ENCODE measurements around the gene HIVEP3. TPM values are rescaled to one million over a fixed set of nuclear protein-coding genes. Genes with fewer than 3 reads are reported as not detected.
A peak's percentile ranks its signal among the peaks of the same experiment; 100 is the strongest.

HIVEP3 gene
- total and polyA plus RNA-seq, 4 experiments from 2014 or later, result 8.2 to 12.8 (median 10.8) TPM

DNA sequence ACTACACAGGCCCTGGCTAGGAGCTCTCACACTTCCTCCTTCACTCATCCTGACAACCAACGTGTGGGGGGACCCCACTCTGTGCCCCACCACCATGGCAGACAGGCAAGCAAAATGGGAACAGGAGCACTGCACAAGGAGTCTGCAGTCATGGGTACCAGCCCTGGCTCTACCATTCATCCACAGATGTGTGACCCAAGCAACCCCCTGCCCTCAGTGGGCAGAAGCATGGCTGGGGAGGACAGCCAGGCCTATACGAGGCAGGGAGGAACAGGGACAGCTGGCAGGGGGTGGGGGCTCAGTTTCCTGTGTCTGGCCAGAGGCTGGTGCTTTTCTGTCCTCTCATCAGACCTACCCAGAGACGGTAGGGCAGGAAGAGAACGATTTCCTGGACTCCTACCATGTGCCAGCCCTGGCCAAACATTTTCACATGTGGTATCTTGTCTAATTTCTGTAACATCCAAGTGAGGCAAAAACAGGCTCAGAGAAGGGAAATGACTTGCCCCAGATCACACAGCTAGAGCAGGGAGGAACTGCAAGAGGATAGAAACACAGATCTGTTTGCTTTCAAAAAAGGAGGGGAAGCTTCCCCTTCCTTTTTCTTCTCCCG, 178.0 kb downstream of the HIVEP3 start:
- no peaks in the 10 kb centered on the region for H3K27me3 ChIP-seq (ENCODE audit: insufficient read depth, low read length)
- POLR2A ChIA-PET (ENCODE audit: partially characterized antibody), result interaction anchor here (1.0 to 1.1 kb wide), 3 partner anchors 9 to 78 kb away, joined by 3 to 4 read pairs (median 3); no protein-coding TSS in a partner anchor
- Mint-ChIP-seq H3K36me3 (no peaks in the 10 kb centered on the region), H3K4me1 (peaks cover 26 to 69% (median 37%) of the 10 kb centered on the region in 4 donors), H3K4me3 (peak overlapping the region in 3 of 8 donors; percentile 17 to 53 (median 34)), H3K27me3 (no peaks in the 10 kb centered on the region), H3K27ac (peak overlapping the region in 6 of 7 donors; percentile 29 to 87 (median 39)), H3K9me3 (no peaks in the 10 kb centered on the region)
- H3K4me1 ChIP-seq (ENCODE audit: insufficient read depth, low read length), result peaks cover 32% of the 10 kb centered on the region
- no peaks in the 10 kb centered on the region for H3K36me3 ChIP-seq (ENCODE audit: insufficient read depth, low read length)
- H3K4me3 ChIP-seq (ENCODE audit: low read length in 2 of 2), result no peak overlapping the region
- intact Hi-C loops (cut with micrococcal nuclease), result no loop called here
- no peak for DNase-seq
- no peak overlapping the region for H3K27ac ChIP-seq (ENCODE audit: low read depth, low read length)
- CTCF ChIA-PET (ENCODE audit: partially characterized antibody), result no interaction called here
- H3K9me3 ChIP-seq (ENCODE audit: control insufficient read depth in 1 of 2, low read length in 2 of 2), result no peaks in the 10 kb centered on the region

GRCh38 chr1:41740058-41740457, 178.7 kb downstream of the HIVEP3 start:
- Histone ChIP-seq H3K4me1 (ENCODE audit: insufficient read depth, low read length) (peaks cover 32% of the 10 kb centered on the region), H3K4me3 (ENCODE audit: low read length in 2 of 2) (no peak overlapping the region), H3K27me3 (ENCODE audit: insufficient read depth, low read length) (no peaks in the 10 kb centered on the region), H3K27ac (ENCODE audit: low read depth, low read length) (no peak overlapping the region), H3K36me3 (ENCODE audit: insufficient read depth, low read length) (no peaks in the 10 kb centered on the region), H3K9me3 (ENCODE audit: control insufficient read depth in 1 of 2, low read length in 2 of 2) (no peaks in the 10 kb centered on the region)
- peak overlapping the region in 5 of 8 donors; percentile 4 to 87 (median 82) for H3K4me3 Mint-ChIP-seq
- ChIA-PET POLR2A (ENCODE audit: partially characterized antibody) (interaction anchor here (1.0 to 1.1 kb wide), 3 partner anchors 11 to 78 kb away, joined by 3 to 4 read pairs (median 3); no protein-coding TSS in a partner anchor), CTCF (ENCODE audit: partially characterized antibody) (no interaction called here)
- no peaks in the 10 kb centered on the region for H3K27me3 Mint-ChIP-seq
- peak overlapping the region in 2 of 7 donors; percentile 13 to 82 for H3K27ac Mint-ChIP-seq
- DNase-seq, result no peak
- H3K9me3 Mint-ChIP-seq, result no peaks in the 10 kb centered on the region
- peaks cover 28 to 69% (median 37%) of the 10 kb centered on the region in 4 donors for H3K4me1 Mint-ChIP-seq
- intact Hi-C loops (cut with micrococcal nuclease), result no loop called here
- H3K36me3 Mint-ChIP-seq, result no peaks in the 10 kb centered on the region

DNA sequence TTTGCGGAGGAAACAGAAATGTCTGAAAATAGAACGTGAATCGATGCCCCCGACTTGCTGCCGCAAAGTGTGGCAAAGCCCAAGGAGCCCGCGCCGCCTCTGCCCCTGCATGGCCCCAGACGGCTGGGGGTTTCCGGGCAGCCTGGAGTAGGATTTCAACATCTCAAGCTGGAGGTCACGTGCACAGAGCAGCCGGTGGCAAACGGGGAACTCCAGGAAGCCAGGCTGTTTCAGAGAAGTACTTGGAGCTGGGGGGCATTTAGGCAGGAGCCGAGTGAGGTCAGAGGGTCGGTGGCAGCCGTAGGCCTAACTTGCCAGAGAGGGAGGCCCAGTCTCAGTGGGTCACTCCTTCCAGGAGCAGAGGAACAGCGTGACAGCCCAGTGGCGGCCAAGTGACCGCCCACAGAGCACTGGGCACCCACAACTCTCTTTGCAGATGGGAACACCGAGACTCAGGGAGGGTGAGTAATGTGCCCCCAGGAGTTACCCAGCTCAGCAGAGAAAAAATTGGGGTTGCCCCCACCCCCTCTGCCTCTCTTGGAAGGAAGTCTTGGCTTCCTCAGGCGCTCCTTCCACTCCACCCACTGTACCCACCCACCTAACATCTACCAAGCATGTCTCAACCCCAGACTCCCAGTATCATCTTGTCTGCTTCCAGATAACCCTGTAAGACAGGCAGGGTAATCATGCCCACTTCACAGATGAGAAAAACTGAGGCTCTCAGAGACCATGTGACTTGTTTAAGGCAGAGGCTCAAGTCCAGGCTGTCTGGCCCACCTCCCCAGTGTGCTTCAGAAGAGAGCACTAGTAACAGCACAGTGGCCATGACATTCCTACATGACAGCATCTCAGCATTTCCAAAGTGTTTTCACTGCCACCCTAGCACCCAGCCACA, 179.4 kb downstream of the HIVEP3 start:
- H3K36me3 Mint-ChIP-seq, result no peaks in the 10 kb centered on the region

GRCh38 chr1:41738475-41738874, 180.2 kb downstream of the HIVEP3 start:
- intact Hi-C loops (cut with micrococcal nuclease), result no loop called here

More for the DNA sequence above, 179.4 kb downstream of the HIVEP3 start:
- Histone ChIP-seq H3K27me3 (ENCODE audit: insufficient read depth, low read length) (no peaks in the 10 kb centered on the region), H3K9me3 (ENCODE audit: control insufficient read depth in 1 of 2, low read length in 2 of 2) (no peaks in the 10 kb centered on the region), H3K27ac (ENCODE audit: low read depth, low read length) (peak overlapping the region; percentile 20), H3K4me1 (ENCODE audit: insufficient read depth, low read length) (peaks cover 32% of the 10 kb centered on the region), H3K36me3 (ENCODE audit: insufficient read depth, low read length) (no peaks in the 10 kb centered on the region), H3K4me3 (ENCODE audit: low read length in 2 of 2) (peak overlapping the region in 1 of 2 donors; percentile 34)
- POLR2A ChIA-PET (ENCODE audit: partially characterized antibody), result interaction anchor here (0.5 to 1.3 kb wide), 4 partner anchors 12 to 152 kb away, joined by 3 read pairs; no protein-coding TSS in a partner anchor
- DNase-seq, result peak; percentile 51 to 89 (median 56)
- intact Hi-C loops (cut with micrococcal nuclease), result no loop called here
- Mint-ChIP-seq H3K4me1 (peaks cover 26 to 72% (median 36%) of the 10 kb centered on the region in 4 donors), H3K27ac (peak overlapping the region; percentile 46 to 91 (median 81)), H3K27me3 (no peaks in the 10 kb centered on the region), H3K4me3 (peak overlapping the region; percentile 37 to 87 (median 80)), H3K9me3 (no peaks in the 10 kb centered on the region)
- CTCF ChIA-PET (ENCODE audit: partially characterized antibody), result interaction anchor here (1.0 kb wide), 1 partner anchor 16 kb away, joined by 3 read pairs; no protein-coding TSS in a partner anchor

GRCh38 chr1:41738006-41738405, 180.7 kb downstream of the HIVEP3 start:
- H3K4me1 Mint-ChIP-seq, result peaks cover 26 to 63% (median 36%) of the 10 kb centered on the region in 4 donors
- peaks cover 32% of the 10 kb centered on the region for H3K4me1 ChIP-seq (ENCODE audit: insufficient read depth, low read length)

More at GRCh38 chr1:41738475-41738874, 180.2 kb downstream of the HIVEP3 start:
- Histone ChIP-seq H3K4me3 (ENCODE audit: low read length in 2 of 2) (peak overlapping the region in 1 of 2 donors; percentile 34), H3K36me3 (ENCODE audit: insufficient read depth, low read length) (no peaks in the 10 kb centered on the region), H3K27ac (ENCODE audit: low read depth, low read length) (no peak overlapping the region), H3K4me1 (ENCODE audit: insufficient read depth, low read length) (peaks cover 32% of the 10 kb centered on the region), H3K27me3 (ENCODE audit: insufficient read depth, low read length) (no peaks in the 10 kb centered on the region), H3K9me3 (ENCODE audit: control insufficient read depth in 1 of 2, low read length in 2 of 2) (no peaks in the 10 kb centered on the region)
- H3K27ac Mint-ChIP-seq, result peak overlapping the region in 6 of 7 donors; percentile 13 to 91 (median 74)
- no peak for DNase-seq
- H3K27me3 Mint-ChIP-seq, result no peaks in the 10 kb centered on the region
- H3K36me3 Mint-ChIP-seq, result no peaks in the 10 kb centered on the region
- ChIA-PET POLR2A (ENCODE audit: partially characterized antibody) (interaction anchor here (0.5 to 1.3 kb wide), 3 partner anchors 53 to 153 kb away, joined by 3 read pairs; no protein-coding TSS in a partner anchor), CTCF (ENCODE audit: partially characterized antibody) (interaction anchor here (1.0 kb wide), 1 partner anchor 15 kb away, joined by 3 read pairs; no protein-coding TSS in a partner anchor)
- peak overlapping the region; percentile 37 to 87 (median 80) for H3K4me3 Mint-ChIP-seq
- H3K4me1 Mint-ChIP-seq, result peaks cover 26 to 67% (median 36%) of the 10 kb centered on the region in 4 donors
- H3K9me3 Mint-ChIP-seq, result no peaks in the 10 kb centered on the region

DNA sequence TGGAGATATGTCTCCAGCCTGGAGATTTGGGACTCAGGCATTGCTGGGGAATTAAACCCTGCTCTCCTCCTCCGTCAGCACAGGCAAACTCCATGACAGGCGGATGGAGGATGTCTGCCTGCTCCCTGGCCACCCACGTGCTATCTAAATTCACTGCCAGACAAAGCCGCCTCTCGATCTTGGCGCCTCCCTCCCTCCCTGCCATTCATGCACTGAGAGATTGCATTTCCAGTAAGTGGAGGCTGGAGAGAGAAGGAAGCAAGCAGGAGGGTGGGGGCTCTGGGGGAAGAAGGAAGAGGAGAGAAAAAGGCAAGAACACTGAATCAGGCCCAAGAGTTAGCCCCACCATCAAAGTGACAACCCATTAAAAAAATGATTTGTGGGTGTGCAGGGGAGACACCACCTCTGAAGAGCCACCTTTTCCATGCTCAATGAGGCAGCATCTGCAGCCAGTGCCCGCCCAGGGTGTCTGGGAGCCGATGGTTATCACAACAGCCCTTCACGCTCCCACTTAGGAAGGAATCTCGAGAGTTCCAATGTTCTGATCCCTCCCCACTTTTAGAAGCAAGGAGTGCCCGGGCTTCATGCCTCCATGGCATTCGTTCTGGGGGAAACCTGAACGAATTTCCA, 183.0 kb downstream of the HIVEP3 start:
- Histone ChIP-seq H3K27me3 (ENCODE audit: insufficient read depth, low read length) (no peaks in the 10 kb centered on the region), H3K4me3 (ENCODE audit: low read length in 2 of 2) (no peak overlapping the region), H3K27ac (ENCODE audit: low read depth, low read length) (no peak overlapping the region), H3K36me3 (ENCODE audit: insufficient read depth, low read length) (no peaks in the 10 kb centered on the region), H3K9me3 (ENCODE audit: control insufficient read depth in 1 of 2, low read length in 2 of 2) (no peaks in the 10 kb centered on the region), H3K4me1 (ENCODE audit: insufficient read depth, low read length) (peaks cover 24% of the 10 kb centered on the region)
- CTCF ChIA-PET (ENCODE audit: partially characterized antibody), result no interaction called here
- POLR2A ChIA-PET (ENCODE audit: partially characterized antibody), result no interaction called here
- Mint-ChIP-seq H3K4me1 (peaks cover 19 to 47% (median 24%) of the 10 kb centered on the region in 4 donors), H3K4me3 (peak overlapping the region in 1 of 8 donors; percentile 8), H3K36me3 (no peaks in the 10 kb centered on the region), H3K9me3 (no peaks in the 10 kb centered on the region), H3K27ac (no peak overlapping the region), H3K27me3 (no peaks in the 10 kb centered on the region)
- intact Hi-C loops (cut with micrococcal nuclease), result no loop called here
- DNase-seq, result no peak

More at GRCh38 chr1:41738006-41738405, 180.7 kb downstream of the HIVEP3 start:
- Mint-ChIP-seq H3K9me3 (no peaks in the 10 kb centered on the region), H3K27me3 (no peaks in the 10 kb centered on the region), H3K36me3 (no peaks in the 10 kb centered on the region), H3K4me3 (peak overlapping the region in 4 of 8 donors; percentile 4 to 15 (median 14)), H3K27ac (peak overlapping the region in 1 of 7 donors; percentile 5)
- no peaks in the 10 kb centered on the region for H3K36me3 ChIP-seq (ENCODE audit: insufficient read depth, low read length)
- intact Hi-C loops (cut with micrococcal nuclease), result no loop called here
- no peak overlapping the region for H3K27ac ChIP-seq (ENCODE audit: low read depth, low read length)
- ChIA-PET POLR2A (ENCODE audit: partially characterized antibody) (interaction anchor here (1.3 kb wide), 1 partner anchor 64 kb away, joined by 3 read pairs; no protein-coding TSS in a partner anchor), CTCF (ENCODE audit: partially characterized antibody) (interaction anchor here (1.0 kb wide), 1 partner anchor 15 kb away, joined by 3 read pairs; no protein-coding TSS in a partner anchor)
- H3K9me3 ChIP-seq (ENCODE audit: control insufficient read depth in 1 of 2, low read length in 2 of 2), result no peaks in the 10 kb centered on the region
- no peaks in the 10 kb centered on the region for H3K27me3 ChIP-seq (ENCODE audit: insufficient read depth, low read length)
- DNase-seq, result no peak
- no peak overlapping the region for H3K4me3 ChIP-seq (ENCODE audit: low read length in 2 of 2)
